Aorta (tissue), 4 donors: ENCODE measurements around the gene CCDC81. TPM values are rescaled to one million over a fixed set of nuclear protein-coding genes. Genes with fewer than 3 reads are reported as not detected.

Experiments
- polyA plus RNA-seq, 2 donors: library from polyadenylated mRNA; stranded (reverse); fragments of 200-250 nt; gene quantifications; one replicate each; pipeline ENCODE4 v1.2.3, GENCODE V29; 2013
- total RNA-seq, 2 donors: library from RNA; stranded (reverse); fragmentation: NEBNext Ultra II Directional; extraction: Animal tissue kit (Norgen Biotek cat#: 25700); gene quantifications; one replicate each; pipeline ENCODE4 v1.2.1, GENCODE V29; 2021
- donor health status: healthy with polysubstance abuse.
- donor health status: Bipolar disorder and iron deficiency.
- donor health status: DM: no; HTN: no; CAD: no.
- donor health status: DM: yes; HTN: yes; CAD: no.

Gene CCDC81
- total and polyA plus RNA-seq, 4 donors: 0.63 to 7.0 (median 2.3) TPM

Other genes with a start within 250 kb of the CCDC81 start
- gene EED, start 130.1 kb upstream of the CCDC81 start, total RNA-seq: 10 to 100 TPM; 22.0 to 26.5 TPM
- 10 to 100 TPM; 14.5 to 16.0 TPM for gene EED, start 130.1 kb upstream of the CCDC81 start, polyA plus RNA-seq
- gene HIKESHI, start 72.6 kb upstream of the CCDC81 start, total RNA-seq: 10 to 100 TPM; 29.4 to 32.6 TPM
- gene HIKESHI, start 72.6 kb upstream of the CCDC81 start, polyA plus RNA-seq: 10 to 100 TPM; 47.1 to 53.0 TPM